Stimulated activated naive CD4-positive, alpha-beta T cell treated with Interleukin-2 at 50 U/mL for 16 hours (primary cell): Measurements from ENCODE around the gene TUB.

ENCODE experiments used
- DNase-seq: peaks from one replicate; lab custom pipeline; 2025; lab: John Stamatoyannopoulos, UW

The TUB gene

DNA sequence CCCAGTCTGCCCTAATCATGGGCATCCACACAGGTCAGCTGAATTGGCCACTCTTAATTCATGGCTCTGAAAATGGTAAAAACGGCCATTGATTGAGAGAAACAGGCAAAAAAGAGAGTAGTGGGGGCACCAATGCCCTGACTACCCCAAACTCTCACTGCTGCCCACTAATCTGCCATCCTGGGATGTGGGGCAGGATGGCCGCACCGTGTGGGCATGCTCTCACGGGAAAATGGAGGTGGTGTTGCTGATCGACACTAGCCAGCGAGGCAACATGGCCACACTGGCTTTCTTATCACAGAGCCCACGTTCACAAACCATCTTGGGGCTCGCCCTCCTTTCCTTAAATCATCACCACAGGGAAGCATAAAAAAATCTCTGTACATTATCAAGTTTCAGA lies 11.2 kb upstream of the TUB start:
- DNase-seq = no peak

DNA sequence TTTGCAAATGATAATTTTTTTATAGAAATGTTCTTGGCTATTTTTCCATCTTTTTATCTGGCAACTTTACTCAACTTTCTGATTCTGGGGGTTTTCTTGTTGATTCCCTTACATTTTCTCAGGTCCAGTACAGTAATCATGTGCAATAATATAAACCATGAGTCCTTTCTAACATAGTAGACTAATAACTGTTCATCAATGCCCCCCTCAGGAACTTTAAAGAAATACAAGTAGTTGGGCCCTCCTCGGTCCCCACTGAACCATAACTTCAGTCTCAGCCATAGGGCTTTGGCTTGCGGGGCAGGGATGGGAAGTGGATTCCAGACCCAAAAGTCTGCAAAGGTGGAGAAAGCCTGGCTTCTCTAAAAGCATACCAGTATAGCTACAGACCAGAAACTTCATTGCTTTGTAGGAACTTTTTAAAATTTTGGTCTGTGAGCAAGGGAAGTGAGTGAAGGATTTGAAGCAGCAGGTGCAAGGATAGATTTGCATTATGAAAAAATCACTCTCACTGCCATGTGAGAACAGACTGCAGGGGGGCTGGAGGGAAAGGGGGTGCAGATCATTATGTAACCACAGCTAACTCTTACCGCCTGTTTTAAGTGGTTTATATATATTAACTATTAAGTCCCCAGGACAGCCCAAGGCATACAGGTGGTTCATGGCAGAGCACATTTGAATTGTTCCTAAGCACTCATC lies 10.4 kb upstream of the TUB start:
- DNase-seq = no peak

DNA sequence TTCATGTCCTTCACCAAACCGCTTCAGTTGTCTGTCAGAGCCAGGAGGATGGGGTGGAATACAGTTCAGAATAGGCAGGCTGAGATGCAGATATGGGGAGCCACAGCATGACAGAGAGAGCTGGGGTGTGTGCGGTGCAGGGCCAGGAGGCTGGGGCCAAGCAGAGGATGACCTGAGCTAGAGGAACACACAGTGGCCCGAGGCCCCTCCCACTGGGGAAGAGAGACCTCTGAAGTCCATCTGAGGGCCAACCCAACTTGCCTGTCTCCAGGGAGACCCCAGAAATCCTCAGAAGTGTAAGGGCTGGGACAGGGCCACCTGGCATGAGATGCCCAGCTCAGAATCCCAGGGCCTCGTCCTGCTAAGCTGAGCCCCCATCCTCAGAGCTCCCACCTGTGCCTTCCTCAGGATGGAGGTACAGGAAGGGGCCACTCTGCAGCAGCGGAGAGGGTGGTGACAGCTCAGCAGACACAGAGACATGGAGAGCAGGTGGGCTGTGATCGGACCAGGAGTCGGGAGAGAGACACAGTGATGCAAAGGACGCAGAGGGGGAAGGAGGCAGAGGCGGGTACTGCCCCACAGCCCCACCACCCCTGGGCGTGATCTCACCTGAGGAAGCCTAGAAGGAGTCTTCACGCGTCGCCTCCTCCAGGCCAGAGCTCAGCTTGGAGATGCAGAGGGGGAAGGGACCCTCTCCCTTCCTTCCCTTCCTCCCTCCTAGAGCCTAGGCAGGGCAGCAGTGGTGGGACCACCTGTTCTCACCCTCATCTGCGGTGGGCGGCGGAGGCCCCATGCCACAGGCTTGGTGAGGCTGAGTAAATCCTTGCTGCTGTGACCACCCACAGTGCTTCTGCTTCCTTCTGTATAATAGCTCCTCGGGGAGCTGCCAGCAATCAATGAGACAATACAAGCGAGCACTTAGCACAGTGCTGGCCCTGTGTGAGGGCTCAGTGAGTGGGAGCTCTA lies 9.1 kb upstream of the TUB start:
- no peak for DNase-seq

DNA sequence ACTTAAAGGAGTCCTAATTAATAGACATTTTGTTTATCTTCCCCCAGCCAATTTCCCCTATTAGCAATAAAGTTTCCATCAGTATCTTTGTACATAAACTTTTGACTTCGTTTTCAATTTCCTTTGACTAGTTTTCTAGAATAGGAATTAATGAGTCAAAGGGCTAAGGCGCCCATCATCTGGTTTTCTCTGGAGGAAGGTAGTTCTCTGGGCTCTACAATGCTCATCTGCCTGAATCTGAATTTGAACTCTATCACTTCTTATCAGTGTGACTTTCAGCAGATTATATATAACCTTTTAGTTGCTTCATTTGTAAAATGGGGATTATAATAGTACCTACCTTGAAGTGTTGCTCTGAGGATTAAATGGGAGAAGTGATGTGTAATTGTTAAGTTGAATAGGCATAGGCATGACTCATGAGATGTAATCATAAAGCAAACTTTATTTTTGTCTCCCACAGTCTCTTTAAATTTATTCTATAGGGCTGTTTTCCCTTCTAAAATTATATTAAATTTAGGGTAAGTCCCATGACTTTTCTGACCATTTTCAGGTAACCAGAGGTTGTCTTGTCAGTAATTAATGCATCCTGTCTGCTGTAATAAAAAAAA lies 5.8 kb upstream of the TUB start:
- no peak for DNase-seq

DNA sequence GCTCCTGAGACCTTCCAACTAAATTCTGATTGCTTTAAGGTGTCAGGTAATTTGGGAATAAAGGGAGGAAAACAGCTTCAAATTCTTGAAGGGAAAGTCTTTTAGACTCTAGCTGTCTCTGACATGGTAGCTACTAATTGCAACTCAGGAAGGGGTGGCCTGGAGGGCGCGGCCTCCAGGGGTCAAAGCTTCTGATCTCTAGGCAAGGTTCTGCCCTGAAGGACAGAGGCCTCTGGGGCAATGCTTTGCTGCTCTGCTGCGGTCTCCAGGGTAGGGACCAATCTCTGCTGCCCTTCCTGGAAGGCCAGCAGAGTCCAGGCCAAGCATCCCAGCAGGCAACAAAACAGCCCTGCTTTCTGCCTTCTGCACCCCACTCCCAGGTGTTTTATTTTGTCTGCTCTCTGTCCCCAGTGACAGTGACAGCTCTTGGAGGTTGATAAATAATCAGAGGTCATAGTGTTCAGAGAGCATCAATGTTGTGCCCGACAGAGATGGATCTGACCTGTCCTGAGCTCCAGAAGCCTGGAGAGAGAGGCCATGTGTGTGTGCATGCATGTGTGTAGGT lies 1.8 kb upstream of the TUB start:
- no peak for DNase-seq

DNA sequence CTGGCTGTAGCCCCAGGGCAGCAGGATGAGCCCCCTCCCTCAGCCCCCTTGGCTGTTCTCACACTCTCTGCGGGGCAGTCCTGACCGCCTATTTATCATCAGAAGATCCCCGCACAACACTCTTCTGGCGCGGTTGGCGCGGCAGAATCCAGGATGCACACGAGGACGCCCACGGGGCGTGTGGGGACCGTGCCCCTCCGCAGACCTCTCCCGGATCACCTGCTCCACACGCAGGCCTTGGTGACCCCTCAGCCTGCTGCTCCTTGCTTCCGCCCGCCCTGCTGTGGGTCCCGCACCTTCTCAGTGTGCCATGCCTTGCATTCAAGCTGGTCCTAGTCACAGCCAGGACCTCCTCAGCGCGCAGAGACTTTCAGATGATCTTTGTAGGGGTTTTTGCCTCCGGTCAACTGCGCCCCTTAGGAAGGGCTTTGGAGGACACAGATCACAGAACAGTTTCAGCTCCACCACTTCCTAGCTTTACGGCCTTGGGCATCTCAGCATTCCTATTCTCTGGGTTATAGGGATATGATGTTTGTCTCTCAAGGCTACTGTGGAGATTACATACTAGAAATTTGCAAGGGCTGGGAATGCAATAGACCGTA lies 841 bp upstream of the TUB start:
- DNase-seq = no peak

DNA sequence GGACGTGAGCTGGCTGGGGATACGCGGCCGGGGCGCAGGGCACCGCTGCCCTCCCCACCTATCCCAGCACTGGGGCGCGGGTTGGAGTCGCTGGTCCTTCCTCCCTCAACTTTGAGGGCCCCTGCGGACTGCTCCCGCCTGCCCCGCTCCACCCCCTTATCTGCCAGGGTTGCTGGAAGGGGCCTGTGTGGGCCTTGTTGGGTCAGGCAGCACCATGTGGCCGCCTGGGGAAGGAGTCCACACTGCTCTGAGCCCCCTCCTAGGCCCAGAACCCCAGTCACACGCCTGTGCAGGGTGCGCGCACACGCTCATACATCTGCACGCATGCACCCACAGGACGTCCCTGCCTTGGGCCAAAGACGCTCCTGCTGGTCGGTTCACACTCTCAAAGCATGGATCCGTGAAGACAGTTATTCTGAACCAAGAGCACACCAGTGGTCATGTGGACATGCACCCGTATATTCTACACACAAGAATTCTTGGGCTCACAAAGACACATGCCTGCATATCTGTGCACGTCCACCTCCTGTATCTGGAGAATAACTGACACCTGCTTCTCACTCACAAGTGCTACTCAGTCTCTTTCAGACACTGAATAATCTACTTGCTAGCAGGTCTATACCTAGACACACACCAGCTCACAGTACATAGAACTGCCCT lies 710 bp downstream of the TUB start:
- no peak for DNase-seq

DNA sequence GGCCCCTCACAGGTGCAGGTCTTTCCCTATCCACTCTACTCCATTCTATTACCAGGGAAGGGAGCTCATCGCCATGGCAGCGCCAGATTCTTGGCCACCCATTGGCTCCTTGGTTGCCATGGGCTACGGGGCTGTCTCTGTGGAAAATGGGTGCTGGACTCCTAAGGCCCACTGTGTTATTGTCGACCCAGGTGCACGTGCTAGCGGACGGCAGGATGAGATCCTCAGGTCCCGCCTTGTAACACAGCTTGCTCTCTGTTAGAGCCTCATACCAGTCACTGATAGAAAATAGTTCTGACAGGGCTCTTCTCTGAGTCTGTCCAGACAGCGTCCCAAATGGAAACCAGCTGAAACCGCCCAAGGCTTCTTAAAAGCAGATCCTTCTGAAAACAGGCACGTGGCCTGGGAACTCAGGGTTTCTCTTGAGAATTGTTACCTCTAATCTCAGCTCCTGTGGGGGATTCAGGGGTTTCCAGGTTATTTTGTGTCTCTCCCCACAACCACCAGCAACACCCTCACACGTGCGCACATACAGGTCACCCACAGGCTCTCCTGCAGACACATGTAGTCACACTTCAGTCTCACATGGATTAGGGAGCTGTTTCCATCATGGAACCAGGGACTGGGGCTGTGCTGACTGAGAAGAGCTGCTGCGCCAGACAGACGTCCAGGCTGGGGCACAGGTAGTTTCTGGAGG lies 1.5 kb downstream of the TUB start:
- DNase-seq = no peak

DNA sequence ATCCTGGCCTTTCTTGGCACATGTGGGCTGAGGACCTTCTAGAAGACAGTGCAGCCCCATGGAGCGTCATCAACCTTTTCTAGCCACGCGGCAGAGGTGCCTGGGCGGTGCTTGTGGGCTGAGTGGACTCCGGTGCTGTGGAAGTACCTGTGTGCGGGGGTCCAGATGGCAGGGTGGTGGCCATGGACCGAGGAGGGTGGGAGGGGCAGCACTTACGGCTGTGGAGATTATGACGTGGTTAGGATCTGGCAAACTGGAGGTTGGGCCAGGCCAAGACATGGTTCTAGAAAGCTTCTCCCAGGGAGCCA lies 2.0 kb downstream of the TUB start:
- DNase-seq = no peak

DNA sequence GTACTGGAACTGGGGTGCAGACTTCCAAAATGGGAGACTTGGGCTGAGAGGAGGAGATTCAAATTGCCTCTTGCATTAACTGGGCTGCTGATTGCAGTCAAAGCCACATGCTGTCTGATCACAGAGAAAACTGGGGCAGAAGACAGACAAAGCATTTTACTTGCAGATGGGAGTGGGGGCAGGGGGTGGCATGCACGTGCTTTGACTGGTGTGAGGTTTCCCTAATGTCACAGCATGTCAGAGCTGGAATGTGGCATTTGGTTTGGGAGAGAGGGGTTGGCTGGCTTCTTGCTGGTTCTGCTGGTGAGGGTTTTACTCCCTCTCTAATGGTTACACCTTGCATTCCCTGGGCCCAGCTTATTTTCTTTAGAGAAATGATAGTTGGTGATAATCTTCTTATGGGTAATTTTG lies 2.9 kb downstream of the TUB start:
- DNase-seq = no peak

DNA sequence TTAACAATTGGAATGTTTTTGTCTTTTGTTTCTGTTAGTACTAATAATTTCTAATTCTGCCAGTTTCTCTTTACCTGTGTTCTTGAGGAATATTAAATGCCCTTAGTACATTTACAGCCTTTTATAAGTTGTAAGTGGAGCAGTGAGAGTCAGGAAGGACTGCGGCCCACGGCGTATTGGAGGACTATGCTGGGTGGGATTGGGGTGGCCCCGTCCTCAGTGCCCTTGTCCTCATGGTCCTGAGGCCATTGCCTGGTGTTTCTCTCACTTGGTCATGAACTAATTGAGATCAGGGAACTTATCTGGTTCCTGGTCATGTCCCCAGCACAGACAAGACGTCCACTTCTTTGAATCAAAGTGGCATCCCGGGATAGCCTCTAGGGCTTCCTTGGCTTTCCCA lies 3.3 kb downstream of the TUB start:
- DNase-seq = no peak

DNA sequence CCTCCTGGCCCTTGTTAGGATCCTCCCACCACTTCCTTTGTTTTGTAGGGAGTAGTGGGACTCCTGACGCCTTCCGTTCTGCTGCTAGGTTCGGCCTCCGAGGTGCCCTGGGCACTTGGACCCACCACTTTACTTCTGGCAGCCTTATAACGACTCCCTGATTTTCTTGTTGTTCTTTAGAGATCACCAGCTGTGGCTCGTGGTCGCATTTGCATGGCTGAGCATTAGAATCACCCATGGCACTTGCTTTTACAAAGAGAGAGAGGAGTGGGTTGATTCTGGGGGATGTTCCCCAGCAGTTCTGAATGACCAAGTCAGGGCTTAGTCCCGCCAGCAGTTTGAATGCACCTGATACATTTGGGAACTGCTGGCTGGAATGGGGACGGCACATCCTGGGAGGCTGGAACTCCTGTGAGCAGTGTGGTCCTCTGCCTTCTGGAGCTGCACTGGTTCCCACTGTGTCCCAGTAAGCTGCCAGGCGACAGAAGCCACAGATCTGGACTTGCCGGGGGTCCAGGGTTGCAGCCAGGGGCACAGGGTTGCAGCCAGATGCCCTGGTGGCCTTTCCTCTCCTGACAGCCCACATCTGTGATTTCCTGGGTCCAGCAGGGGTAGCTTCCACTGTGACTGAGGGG lies 4.1 kb downstream of the TUB start:
- no peak for DNase-seq

DNA sequence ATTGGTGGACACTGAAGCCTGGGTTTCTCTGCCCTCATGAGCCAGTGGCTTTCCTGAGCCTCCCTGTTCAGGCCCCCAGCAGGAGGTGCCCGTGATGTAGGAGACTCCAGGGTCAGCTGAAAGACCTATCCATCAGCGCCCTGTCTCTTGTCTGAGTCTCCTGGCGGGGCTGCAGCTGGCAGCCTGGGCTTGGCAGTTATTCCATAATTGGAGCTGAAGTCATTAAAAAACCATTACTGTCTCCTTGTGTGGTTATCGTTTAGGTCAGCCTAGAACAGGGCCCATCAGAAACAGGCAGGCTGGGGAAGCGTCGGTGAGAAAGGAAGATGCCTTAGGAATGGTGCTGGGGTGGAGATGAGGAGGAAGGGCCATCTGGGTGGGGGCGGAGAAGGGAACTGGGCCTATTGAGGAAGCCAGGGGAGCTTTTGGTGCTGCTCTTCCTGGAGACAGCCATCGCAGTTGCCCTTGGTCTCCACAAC lies 5.0 kb downstream of the TUB start:
- DNase-seq = no peak

DNA sequence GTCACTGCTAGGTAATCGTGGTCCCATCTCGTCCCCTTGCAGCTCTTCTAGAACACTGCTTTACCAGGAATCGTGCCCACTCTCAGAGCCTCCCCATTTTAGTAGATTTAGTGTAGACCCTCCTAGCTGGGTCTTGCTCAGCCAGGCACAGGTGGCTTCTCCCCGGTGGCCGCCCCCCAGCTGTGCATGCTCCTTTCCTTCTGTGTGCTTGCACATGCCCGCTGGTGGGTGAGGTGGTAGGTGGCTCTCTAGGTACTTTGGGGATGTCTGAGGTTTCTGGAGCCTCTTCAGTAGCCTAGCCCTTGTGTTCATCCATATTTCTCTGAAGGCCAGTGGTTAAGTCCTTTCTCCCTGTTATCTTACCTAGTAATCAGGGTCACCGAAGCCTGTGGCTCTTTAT lies 5.6 kb downstream of the TUB start:
- DNase-seq = no peak

DNA sequence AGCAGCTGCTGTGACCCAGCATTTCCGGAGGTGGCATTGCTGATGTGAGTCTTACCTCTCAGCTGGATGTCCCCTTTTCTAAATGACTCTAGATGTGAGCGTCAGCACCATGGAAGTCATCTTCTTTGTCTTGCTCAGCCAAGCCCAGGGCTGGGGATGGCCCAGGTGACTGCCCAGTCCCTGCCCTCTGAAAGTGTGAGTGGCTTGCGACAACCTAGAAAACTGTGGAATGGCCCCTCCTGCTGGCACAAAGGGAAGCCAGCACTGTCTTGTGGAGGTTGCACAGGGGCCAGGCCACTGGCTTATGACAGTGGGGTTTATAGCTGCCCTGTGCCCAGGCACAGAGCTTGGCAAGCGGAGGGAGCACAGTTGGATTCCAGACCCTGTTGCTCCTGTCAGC lies 6.2 kb downstream of the TUB start:
- no peak for DNase-seq

DNA sequence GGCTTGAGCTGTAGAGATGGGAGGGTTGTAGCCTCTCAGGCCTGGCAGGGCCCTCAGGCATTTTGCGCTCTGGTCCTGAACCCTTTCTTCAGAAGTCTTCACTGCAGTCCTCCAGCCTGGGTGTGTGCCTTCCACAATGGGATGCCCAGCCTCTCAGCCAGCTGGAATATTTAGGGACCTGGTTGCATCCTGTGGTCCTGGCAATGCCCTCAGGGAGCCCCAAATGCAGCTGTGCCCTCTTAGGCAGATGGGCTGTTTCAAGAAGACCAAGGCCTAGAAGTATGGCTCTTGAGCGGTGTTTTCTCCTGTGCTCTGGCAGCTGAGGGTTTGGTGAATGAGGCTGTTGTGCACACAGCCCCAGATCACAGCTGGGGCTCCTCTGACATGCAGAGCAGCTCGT lies 6.7 kb downstream of the TUB start:
- DNase-seq = no peak

DNA sequence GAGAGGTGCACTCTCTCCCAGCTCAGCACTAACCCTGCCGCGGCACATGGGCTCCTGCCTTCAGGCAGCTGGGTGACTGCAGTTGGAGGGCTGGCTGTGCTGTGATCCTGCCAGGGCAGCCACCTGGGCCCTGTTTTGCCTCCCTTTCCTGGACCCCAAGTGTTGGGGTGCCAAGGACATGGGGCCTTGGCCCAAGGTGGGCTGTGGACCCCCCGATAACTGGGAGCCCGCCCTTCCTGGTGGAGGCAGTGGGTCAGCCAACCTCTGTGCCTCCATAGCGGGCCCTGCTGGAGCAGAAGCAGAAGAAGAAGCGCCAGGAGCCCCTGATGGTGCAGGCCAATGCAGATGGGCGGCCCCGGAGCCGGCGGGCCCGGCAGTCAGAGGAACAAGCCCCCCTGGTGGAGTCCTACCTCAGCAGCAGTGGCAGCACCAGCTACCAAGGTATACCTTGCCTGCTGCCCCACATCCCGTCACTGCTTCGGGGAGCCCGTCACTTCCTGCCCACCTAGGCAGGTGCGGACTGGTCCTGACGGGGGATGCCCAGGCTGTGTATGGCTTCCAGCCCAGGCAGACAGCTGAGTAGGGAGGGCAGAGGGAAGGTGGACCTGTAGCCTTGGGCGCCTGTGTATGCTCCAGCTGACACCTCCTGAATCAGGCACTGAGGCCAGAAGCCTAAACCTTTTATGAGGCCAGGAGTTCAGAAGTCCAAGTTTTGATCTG lies 8.9 kb downstream of the TUB start:
- no peak for DNase-seq

DNA sequence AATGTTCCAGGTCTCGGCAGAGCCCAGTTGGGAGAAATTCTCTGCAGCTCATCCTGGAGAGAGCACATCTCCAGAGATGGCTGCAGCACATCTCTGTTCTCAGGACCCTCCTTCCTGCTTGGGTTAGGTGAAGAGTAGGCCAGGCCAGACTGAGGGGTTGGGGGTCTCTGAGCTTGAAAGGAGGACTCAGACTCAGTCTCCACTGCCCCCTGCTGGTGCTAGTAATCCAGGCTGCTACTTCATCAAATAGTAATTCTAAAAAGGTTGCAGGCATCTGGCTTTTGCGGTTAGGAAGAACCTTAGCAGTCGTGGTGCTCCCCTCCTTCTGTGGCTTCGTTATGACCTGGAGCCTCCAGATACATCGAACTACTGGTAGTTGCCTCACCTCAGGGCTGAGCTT lies 9.7 kb downstream of the TUB start:
- DNase-seq = no peak

DNA sequence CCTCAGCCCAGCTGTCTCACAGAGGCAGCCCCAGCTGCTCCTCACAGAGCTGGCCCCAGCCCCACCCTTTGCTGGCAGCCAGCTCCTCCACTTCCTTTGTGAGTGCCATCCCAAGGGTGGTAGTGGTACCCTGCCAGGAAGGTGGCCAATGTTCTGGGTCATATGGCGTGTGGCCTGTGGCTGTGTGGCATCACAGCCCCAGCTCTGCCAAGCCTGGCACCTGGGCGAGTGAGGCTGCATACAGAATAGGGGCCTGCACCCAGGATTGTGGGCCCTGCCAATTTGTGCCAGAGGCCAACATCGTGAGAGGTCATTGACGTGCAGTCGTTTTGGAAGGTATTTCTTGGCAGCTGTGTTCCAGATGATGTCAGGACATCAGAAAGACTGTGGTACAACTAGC lies 10.7 kb downstream of the TUB start:
- DNase-seq = no peak
